ENCODE measurements around the gene SCN3A.

SCN3A gene

DNA sequence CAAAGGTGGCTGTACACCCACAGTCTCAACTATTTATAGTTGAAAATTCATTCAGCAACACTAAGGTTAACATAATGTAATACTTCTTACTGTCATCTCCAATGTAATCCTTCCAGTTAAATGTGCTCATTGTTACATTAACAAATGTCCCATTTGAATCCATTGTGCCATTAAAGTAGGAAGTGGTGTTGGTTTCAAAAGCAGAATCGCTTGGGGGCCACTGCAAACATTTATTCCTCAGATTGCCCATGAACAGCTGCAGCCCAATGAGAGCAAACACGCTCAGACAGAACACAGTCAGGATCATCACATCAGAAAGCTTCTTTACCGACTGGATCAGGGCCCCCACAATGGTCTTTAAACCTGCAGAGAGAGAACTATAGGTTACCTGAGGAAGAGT is 41.4 kb downstream of the SCN3A start:
- Mint-ChIP-seq H3K36me3 (ENCODE audit: low read depth) (no peaks in the 10 kb centered on the region), H3K4me1 (ENCODE audit: low read depth) (no peaks in the 10 kb centered on the region), H3K9me3 (no peaks in the 10 kb centered on the region), H3K27me3 (no peaks in the 10 kb centered on the region), H3K27ac (no peak overlapping the region), H3K4me3 (no peak overlapping the region)
- intact Hi-C loops (cut with micrococcal nuclease), result no loop called here

DNA sequence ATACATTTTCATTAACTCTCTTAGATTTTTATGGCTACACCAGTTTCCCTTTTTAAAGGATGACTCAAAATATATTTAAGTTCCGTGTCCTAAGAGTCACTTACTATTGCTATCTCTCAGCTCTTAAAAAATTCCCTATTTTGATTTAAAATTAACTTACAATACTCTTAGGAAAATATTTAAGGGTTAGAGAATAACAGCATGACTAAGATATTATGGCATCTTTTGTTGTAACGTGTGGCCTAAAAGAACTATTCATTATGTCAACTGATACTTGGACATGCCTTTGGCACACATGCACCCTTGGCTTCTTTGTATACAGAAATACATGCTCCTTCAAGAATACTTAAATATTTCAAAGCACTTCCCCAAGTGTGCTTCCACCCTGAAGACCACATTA is 42.3 kb downstream of the SCN3A start:
- no peaks in the 10 kb centered on the region for H3K36me3 Mint-ChIP-seq (ENCODE audit: low read depth)
- no peaks in the 10 kb centered on the region for H3K4me1 Mint-ChIP-seq (ENCODE audit: low read depth)
- intact Hi-C loops (cut with micrococcal nuclease), result no loop called here
- H3K27me3 Mint-ChIP-seq, result no peaks in the 10 kb centered on the region
- no peak overlapping the region for H3K4me3 Mint-ChIP-seq
- H3K27ac Mint-ChIP-seq, result no peak overlapping the region
- H3K9me3 Mint-ChIP-seq, result no peaks in the 10 kb centered on the region

DNA sequence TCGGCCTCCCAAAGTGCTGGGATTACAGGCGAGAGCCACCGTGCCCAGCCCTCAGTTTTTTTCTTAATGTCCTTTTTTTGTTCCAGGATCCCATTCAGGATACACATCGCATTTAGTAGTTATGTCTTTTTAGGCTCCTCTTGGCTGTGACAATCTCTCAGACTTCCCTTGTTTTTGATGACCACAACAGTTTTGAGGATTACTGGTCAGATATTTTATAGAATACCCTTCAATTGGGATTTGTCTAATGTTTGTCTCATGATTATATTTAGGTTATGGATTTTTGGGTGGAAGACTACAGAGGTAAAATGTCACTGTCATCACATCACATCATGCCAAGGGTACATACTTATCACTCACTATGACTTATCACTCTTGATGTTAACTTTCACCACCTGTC is 46.7 kb downstream of the SCN3A start:
- intact Hi-C loops (cut with micrococcal nuclease), result no loop called here
- H3K36me3 Mint-ChIP-seq (ENCODE audit: low read depth), result no peaks in the 10 kb centered on the region
- no peaks in the 10 kb centered on the region for H3K4me1 Mint-ChIP-seq (ENCODE audit: low read depth)
- H3K9me3 Mint-ChIP-seq, result no peaks in the 10 kb centered on the region
- no peak overlapping the region for H3K4me3 Mint-ChIP-seq
- no peaks in the 10 kb centered on the region for H3K27me3 Mint-ChIP-seq
- no peak overlapping the region for H3K27ac Mint-ChIP-seq

DNA sequence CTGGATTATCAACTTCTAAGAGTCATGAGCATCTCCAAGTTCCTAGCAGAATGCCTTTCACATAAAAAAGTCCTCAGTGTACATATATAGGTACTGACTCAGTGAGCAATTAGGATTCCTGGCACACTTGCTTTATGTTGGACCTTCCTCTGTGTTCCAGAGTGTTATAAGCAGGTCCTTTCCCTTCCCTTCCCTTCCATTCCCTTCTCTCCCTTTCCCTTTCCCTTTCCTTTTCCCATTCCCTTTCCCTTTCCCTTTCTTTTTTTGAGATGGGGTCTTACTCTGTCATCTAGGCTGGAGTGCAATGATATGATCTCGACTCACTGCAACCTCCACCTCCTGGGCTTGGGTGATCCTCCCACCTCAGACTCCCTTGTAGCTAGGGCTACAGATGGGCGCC is 48.7 kb downstream of the SCN3A start:
- Mint-ChIP-seq H3K27ac (no peak overlapping the region), H3K4me1 (ENCODE audit: low read depth) (no peaks in the 10 kb centered on the region), H3K36me3 (ENCODE audit: low read depth) (no peaks in the 10 kb centered on the region), H3K9me3 (no peaks in the 10 kb centered on the region), H3K4me3 (no peak overlapping the region), H3K27me3 (no peaks in the 10 kb centered on the region)
- intact Hi-C loops (cut with micrococcal nuclease), result no loop called here

DNA sequence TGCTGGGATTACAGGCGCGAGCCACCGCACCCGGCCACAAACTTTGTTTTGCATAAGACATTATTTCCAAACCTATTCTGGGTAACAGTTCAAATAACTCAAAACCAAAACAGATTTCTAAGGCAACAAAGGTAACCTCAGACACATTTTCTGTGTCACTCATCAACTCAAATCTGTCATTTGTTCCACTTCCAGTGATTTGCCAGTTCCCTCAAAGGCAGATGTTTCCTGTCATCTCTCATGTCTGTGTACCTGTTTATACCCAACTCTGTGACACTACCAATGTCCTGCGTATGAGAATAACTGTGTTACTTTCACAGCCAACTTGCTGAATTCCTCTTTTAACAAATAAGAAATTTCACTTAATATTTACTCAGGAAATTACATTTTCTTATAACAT is 54.4 kb downstream of the SCN3A start:
- H3K27me3 Mint-ChIP-seq, result no peaks in the 10 kb centered on the region
- H3K9me3 Mint-ChIP-seq, result no peaks in the 10 kb centered on the region
- intact Hi-C loops (cut with micrococcal nuclease), result no loop called here
- H3K36me3 Mint-ChIP-seq (ENCODE audit: low read depth), result no peaks in the 10 kb centered on the region
- H3K27ac Mint-ChIP-seq, result no peak overlapping the region
- no peak overlapping the region for H3K4me3 Mint-ChIP-seq
- H3K4me1 Mint-ChIP-seq (ENCODE audit: low read depth), result no peaks in the 10 kb centered on the region

DNA sequence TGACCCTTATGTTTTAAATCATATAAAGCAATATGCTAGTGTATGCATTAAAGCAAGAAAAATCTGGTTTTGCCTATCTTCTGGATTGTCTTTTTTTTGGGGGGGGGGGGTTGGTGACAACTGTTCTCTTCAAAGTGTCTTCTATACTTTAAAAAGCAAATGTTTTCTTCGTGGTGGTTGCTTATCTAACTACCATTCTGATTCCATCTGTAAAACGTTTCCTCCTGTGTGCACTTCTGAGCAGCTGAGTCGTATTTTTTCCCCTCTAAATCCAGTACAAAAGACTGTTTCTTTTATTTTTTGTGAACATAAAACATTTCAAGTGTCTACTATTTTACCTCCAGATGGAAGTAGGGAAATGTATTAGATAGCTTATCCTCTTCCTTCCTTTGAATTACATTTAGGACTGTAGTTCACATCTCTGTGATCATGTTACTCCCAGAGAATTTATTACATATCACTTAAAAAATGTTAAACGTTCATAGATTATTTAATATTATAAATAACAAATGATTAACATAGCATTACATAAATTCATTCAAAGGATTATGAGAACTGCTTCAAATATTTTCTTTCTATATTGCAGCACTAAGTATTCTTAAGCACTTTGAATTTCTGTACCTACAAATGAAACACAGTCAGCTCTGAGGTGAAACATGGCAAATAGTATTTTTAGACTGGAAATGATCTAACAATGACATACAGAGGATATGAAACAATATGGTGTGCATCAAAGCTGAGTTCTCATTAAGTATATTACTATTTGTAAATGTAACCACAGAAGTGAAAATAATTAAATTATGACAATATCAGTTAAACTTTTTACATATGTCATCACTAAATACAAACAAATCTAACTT is 56.4 kb downstream of the SCN3A start:
- intact Hi-C loops (cut with micrococcal nuclease), result no loop called here
- Mint-ChIP-seq H3K27me3 (no peaks in the 10 kb centered on the region), H3K27ac (no peak overlapping the region), H3K4me3 (no peak overlapping the region), H3K36me3 (ENCODE audit: low read depth) (no peaks in the 10 kb centered on the region), H3K9me3 (no peaks in the 10 kb centered on the region), H3K4me1 (ENCODE audit: low read depth) (no peaks in the 10 kb centered on the region)

DNA sequence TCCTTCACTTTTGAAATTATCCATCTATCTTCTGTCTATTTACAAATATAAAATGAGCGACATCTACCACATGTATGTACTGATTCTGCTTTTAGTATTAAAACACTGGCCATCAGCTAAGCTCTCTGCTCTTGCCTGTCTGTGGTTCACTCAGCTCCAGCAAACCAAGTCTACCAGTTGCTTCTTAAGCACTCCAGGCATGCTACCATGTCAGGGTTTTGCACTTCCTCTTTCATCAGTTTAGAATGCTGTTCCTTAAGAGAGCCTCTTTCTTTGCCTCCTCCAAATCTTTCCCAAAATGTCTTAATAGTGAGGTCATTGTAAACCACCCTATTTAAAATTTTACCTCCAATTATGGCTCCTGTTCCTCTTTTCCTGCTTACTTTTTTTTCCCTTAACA is 59.5 kb downstream of the SCN3A start:
- no peak overlapping the region for H3K27ac Mint-ChIP-seq
- H3K4me1 Mint-ChIP-seq (ENCODE audit: low read depth), result no peaks in the 10 kb centered on the region
- H3K27me3 Mint-ChIP-seq, result no peaks in the 10 kb centered on the region
- no peaks in the 10 kb centered on the region for H3K9me3 Mint-ChIP-seq
- no peak overlapping the region for H3K4me3 Mint-ChIP-seq
- no peaks in the 10 kb centered on the region for H3K36me3 Mint-ChIP-seq (ENCODE audit: low read depth)
- intact Hi-C loops (cut with micrococcal nuclease), result no loop called here

DNA sequence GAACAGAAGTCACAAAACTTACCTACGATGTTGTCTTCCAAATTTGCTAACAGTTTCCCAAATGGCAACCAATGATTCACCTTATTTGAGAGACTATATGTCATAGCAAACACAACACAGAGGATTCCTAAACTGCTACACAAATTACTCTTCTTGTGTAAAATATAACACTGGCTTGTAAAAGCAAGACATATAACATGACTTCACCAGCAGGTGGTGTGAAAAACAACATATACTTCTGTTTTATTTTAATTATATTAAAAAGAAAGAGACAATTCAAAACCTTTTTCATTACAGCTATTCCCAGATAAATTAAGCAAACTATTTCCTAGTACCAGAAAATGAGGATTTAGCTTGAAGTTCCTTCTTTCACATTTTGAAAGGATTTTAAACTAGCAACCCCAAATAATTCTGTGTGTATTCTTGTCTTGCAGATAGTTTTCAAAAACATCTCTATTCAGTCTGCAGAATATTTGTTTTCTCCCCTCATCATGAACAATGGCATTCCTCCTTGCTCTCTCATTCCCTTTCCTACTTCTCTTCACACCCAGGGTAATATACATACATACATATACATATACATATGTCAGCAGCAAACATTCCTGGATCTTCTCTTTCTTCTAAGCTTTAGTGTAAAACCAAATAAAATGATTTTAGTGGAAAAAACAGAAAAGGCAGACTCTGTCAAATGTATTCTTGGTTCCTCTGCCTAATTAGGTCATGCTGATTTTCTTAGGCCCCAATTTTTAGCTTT is 62.1 kb downstream of the SCN3A start:
- Mint-ChIP-seq H3K27me3 (no peaks in the 10 kb centered on the region), H3K4me3 (no peak overlapping the region), H3K9me3 (no peaks in the 10 kb centered on the region), H3K4me1 (ENCODE audit: low read depth) (no peaks in the 10 kb centered on the region), H3K27ac (no peak overlapping the region), H3K36me3 (ENCODE audit: low read depth) (no peaks in the 10 kb centered on the region)
- intact Hi-C loops (cut with micrococcal nuclease), result no loop called here

DNA sequence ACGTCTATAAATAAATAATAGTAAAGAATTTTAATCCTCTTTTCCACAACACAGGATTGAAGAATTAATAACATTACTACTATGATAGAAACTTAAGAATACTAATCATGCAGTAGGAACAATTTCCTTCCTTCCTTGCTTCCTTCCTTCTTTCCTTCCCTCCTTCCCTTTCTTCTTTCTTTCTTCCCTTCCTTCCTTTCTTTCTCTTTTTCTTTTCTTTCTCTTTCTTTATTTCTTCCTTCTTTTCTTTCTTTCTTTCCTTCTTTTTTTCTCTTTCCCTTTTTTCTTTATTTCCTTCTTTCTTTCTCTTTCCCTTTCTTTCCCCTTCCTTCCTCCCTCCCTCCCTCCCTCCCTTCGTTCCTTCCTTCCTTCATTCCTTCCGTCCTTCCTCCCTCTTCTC is 77.6 kb downstream of the SCN3A start:
- Mint-ChIP-seq H3K4me1 (ENCODE audit: low read depth) (no peaks in the 10 kb centered on the region), H3K27me3 (no peaks in the 10 kb centered on the region), H3K27ac (no peak overlapping the region), H3K36me3 (ENCODE audit: low read depth) (no peaks in the 10 kb centered on the region), H3K4me3 (no peak overlapping the region), H3K9me3 (no peaks in the 10 kb centered on the region)
- intact Hi-C loops (cut with micrococcal nuclease), result no loop called here

DNA sequence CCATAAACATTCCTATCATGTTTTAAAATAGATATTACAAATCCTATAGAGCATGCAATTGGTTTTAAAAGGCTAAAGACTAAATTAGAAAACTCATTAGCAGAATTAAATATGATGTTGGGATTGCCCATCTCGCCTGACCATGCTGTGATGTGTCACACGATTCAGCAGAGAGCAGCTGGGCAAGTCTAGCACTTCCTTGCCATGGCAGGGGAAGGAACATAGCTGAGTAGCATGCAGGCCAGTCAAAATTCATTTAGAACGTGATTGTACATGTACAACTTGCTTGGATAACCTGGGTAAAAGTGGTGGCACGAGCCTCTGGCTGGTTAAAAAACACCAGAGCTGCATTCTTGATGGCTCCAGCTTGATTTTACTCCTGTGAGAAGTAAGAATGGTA is 81.3 kb downstream of the SCN3A start:
- H3K27me3 Mint-ChIP-seq, result no peaks in the 10 kb centered on the region
- H3K4me3 Mint-ChIP-seq, result no peak overlapping the region
- intact Hi-C loops (cut with micrococcal nuclease), result no loop called here
- no peaks in the 10 kb centered on the region for H3K36me3 Mint-ChIP-seq (ENCODE audit: low read depth)
- H3K9me3 Mint-ChIP-seq, result no peaks in the 10 kb centered on the region
- H3K4me1 Mint-ChIP-seq (ENCODE audit: low read depth), result no peaks in the 10 kb centered on the region
- H3K27ac Mint-ChIP-seq, result no peak overlapping the region

DNA sequence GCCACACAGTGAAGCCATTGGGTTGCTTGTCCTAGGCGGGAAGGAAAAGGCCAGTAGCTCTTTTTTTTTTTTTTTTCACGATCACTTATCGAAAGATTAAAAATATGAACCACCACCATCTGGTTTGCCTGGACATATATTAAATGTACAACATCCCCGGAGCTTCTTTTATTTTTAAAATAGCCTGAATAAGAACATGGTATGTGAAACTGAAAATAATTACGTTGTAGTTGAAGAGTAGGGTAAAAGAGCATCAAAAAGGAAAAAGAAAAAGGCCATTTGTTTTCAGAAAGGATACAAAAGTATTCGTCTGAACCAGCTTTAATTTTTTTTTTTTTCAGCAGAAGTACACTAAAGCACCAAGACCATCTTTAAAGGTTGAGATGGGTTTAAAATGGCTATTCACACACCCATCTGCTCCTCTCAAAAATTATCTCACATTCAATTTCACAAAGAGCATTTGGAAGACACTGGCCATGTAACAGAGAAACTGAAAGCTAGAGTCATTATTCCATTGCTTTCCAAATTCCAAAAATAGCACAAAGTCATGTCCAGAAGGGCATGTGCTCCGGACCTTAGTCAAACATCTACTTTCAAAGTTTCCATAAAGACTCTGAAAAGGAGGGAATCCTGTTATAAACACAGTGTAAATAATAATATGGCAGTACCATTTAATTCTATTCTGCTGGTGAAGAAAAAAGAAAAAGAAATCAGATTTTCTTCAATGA is 82.9 kb downstream of the SCN3A start:
- H3K27me3 Mint-ChIP-seq, result no peaks in the 10 kb centered on the region
- intact Hi-C loops (cut with micrococcal nuclease), result no loop called here
- H3K9me3 Mint-ChIP-seq, result no peaks in the 10 kb centered on the region
- no peak overlapping the region for H3K4me3 Mint-ChIP-seq
- no peak overlapping the region for H3K27ac Mint-ChIP-seq
- H3K36me3 Mint-ChIP-seq (ENCODE audit: low read depth), result no peaks in the 10 kb centered on the region
- H3K4me1 Mint-ChIP-seq (ENCODE audit: low read depth), result no peaks in the 10 kb centered on the region

DNA sequence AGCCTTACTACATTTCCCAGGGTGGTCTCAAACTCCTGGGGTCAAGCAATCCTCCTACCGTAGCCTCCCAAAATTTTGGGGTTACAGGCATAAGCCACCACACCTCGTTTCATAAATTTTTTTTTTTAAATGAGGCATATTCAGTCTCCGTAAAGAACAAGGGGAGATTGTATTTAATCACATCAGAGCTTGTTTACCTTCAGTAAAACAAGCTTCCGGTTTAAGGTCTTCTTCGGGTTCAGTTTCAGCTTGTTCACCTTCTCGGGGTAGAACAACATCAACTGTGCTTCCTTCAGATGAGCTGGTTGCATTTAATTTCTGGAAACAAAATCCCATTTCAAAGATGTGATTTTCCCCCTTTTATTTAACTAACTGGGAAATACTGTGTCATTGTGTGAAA is 88.6 kb downstream of the SCN3A start:
- Mint-ChIP-seq H3K4me1 (ENCODE audit: low read depth) (no peaks in the 10 kb centered on the region), H3K27ac (no peak overlapping the region), H3K27me3 (no peaks in the 10 kb centered on the region), H3K36me3 (ENCODE audit: low read depth) (no peaks in the 10 kb centered on the region), H3K4me3 (no peak overlapping the region), H3K9me3 (no peaks in the 10 kb centered on the region)
- intact Hi-C loops (cut with micrococcal nuclease), result no loop called here

DNA sequence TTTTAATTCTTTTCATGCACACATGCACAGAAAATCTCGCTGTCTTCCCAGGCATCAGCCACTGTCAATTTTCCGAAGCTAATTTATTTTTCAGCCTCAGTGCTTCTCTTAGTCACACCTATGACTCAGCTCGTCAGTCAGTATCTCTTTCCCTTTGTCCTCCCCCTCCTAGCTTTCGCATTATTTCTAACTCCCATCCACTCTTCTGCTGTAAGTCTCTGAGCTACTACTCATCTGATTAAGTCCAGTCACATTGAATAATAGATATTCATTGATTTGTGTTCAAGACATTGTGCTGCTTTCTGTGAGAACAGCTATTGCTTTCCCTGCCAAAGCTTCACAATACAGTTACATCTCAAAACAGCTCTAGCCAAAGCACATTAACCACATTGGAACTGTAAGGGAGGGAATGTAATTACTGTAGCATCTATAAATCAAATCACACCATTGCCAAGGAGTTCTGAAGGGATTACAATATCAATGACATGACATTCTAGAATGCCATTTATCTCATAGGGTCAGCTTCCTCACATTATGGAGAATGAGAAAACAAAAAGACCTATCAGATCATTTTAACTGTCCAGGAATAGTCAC is 89.4 kb downstream of the SCN3A start:
- H3K36me3 Mint-ChIP-seq (ENCODE audit: low read depth), result no peaks in the 10 kb centered on the region
- no peak overlapping the region for H3K27ac Mint-ChIP-seq
- no peak overlapping the region for H3K4me3 Mint-ChIP-seq
- no peaks in the 10 kb centered on the region for H3K9me3 Mint-ChIP-seq
- H3K4me1 Mint-ChIP-seq (ENCODE audit: low read depth), result no peaks in the 10 kb centered on the region
- no peaks in the 10 kb centered on the region for H3K27me3 Mint-ChIP-seq
- intact Hi-C loops (cut with micrococcal nuclease), result no loop called here

DNA sequence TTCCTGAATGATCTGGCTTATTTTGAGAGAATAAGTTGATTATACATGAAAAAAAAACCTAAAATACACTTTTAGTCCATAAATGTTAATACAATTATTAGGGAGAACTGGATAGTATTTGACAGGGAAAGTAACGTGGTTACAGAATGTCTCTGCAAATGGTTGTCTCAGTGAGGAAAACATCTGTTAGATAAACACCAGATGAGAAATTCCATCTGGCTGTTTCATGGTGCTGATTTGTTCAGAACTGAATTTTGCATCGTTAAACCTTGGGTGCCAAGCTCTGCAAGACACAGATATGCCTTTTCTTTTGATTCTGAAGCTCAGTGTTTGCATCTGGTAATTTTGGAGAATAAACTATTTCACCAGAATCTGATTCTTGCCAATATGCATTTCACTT is 90.4 kb downstream of the SCN3A start:
- Mint-ChIP-seq H3K27ac (no peak overlapping the region), H3K4me3 (no peak overlapping the region), H3K36me3 (ENCODE audit: low read depth) (no peaks in the 10 kb centered on the region), H3K27me3 (no peaks in the 10 kb centered on the region), H3K9me3 (no peaks in the 10 kb centered on the region), H3K4me1 (ENCODE audit: low read depth) (no peaks in the 10 kb centered on the region)
- intact Hi-C loops (cut with micrococcal nuclease), result no loop called here
